ENCODE data around the gene SPOCK1. TPM values are rescaled to one million over a fixed set of nuclear protein-coding genes. Genes with fewer than 3 reads are reported as not detected.

SPOCK1 gene
- total and polyA plus RNA-seq, 2 of the 4 experiments (the other 2 are of a cell fraction), result 5.0 to 20.3 TPM

GRCh38 chr5:137393196-137393993 lies 105.7 kb downstream of the SPOCK1 start:
- Histone ChIP-seq H2BK20ac (ENCODE audit: low read depth, low read length) (no peak overlapping the region), H3K14ac (replicated peaks; ENCODE audit: low read depth, low read length) (no peak overlapping the region), H3K36me3 (ENCODE audit: control insufficient read depth, insufficient read depth, low read length) (no peaks in the 10 kb centered on the region), H3K56ac (ENCODE audit: extremely low read depth, insufficient read depth, low read length) (no peak overlapping the region), H3K9ac (ENCODE audit: low read depth, low read length) (no peak overlapping the region), H4K5ac (ENCODE audit: low read depth, low read length) (no peak overlapping the region), H2AFZ (replicated peaks; ENCODE audit: low read length, poor library complexity) (no peak overlapping the region), H3K79me1 (ENCODE audit: low read depth in 1 of 2, low read length in 2 of 2) (no peaks in the 10 kb centered on the region), H2AK5ac (ENCODE audit: low read depth, low read length) (no peak overlapping the region), H3K9me1 (ENCODE audit: insufficient read depth, low read length) (no peaks in the 10 kb centered on the region), H3K4me2 (ENCODE audit: low read depth, low read length) (no peak overlapping the region), H2AK9ac (replicated peaks; ENCODE audit: low read depth, low read length, poor library complexity) (no peak overlapping the region), H4K91ac (ENCODE audit: insufficient read depth, low read depth, low read length) (no peak overlapping the region), H3K4ac (ENCODE audit: low read depth, low read length) (no peak overlapping the region), H2BK120ac (ENCODE audit: low read depth, low read length) (no peak overlapping the region), H3K4me1 (ENCODE audit: control insufficient read depth, insufficient read depth, low read length) (no peaks in the 10 kb centered on the region), H4K8ac (ENCODE audit: low read depth in 2 of 2, low read length in 2 of 2) (no peak overlapping the region), H3K23ac (ENCODE audit: low read depth, low read length) (no peak overlapping the region), H3K4me3 (ENCODE audit: insufficient read depth, low read depth, low read length) (no peak overlapping the region), H4K20me1 (ENCODE audit: insufficient read depth, low read length) (no peaks in the 10 kb centered on the region), H2BK5ac (ENCODE audit: low read depth, low read length, poor library complexity, severe bottlenecking) (no peak overlapping the region), H3K27me3 (ENCODE audit: control insufficient read depth, insufficient read depth, low read length) (no peaks in the 10 kb centered on the region), H3K18ac (ENCODE audit: low read depth, low read length) (no peak overlapping the region), H2BK15ac (ENCODE audit: low read depth, low read length) (no peak overlapping the region), H3K9me3 (ENCODE audit: control insufficient read depth, insufficient read depth, low read length) (peaks cover 1% of the 10 kb centered on the region; the same call in 1 of the 2 replicates), H3K27ac (ENCODE audit: insufficient read depth, low read length) (no peak overlapping the region)
- CTCF ChIA-PET, result interaction anchor here (1.0 to 1.1 kb wide), 2 partner anchors 21 to 49 kb away, joined by 3 to 6 read pairs; no protein-coding TSS in a partner anchor
- in situ Hi-C loops (cut with MboI; ENCODE audit: low sequenced_read_pairs) (no loop called here), intact Hi-C loops (cut with micrococcal nuclease) (no loop called here), dilution Hi-C loops (cut with HindIII; ENCODE audit: low sequenced_read_pairs, unreplicated experiment) (no loop called here)
- WGBS, 2 experiments (ENCODE audit: extremely low coverage in 2 of 2, insufficient read length in 1 of 2), result no CpG with 5 or more reads among the region's 1 CpG
- TF ChIP-seq FOS (IDR thresholded peaks at IDR 0.05; ENCODE audit: low read depth, low read length), result no peak
- no peak for TF ChIP-seq RFX5 (IDR thresholded peaks at IDR 0.05; ENCODE audit: low read depth, low read length)
- TF ChIP-seq RCOR1 (IDR thresholded peaks at IDR 0.05; ENCODE audit: insufficient replicate concordance, low read length), result no peak
- no peak for TF ChIP-seq CHD1 (IDR thresholded peaks at IDR 0.05; ENCODE audit: low read depth, low read length)
- no peak for TF ChIP-seq SMC3 (IDR thresholded peaks at IDR 0.05; ENCODE audit: low read depth, low read length)
- no peak for TF ChIP-seq CEBPB (IDR thresholded peaks at IDR 0.05; ENCODE audit: low read depth, low read length)
- no peak for TF ChIP-seq MAFK (IDR thresholded peaks at IDR 0.05; ENCODE audit: low read depth, low read length)
- no peak for TF ChIP-seq USF2 (IDR thresholded peaks at IDR 0.05; ENCODE audit: low read depth, low read length)
- TF ChIP-seq RAD21 (IDR thresholded peaks at IDR 0.05; ENCODE audit: low read length), result no peak
- no peak for TF ChIP-seq POLR2A (IDR thresholded peaks at IDR 0.05; ENCODE audit: low read depth, low read length)
- no peak for TF ChIP-seq ELK1 (IDR thresholded peaks at IDR 0.05; ENCODE audit: borderline replicate concordance, low read depth, low read length)
- no peak for TF ChIP-seq MXI1 (IDR thresholded peaks at IDR 0.05; ENCODE audit: borderline replicate concordance, low read depth, low read length)
- no peak for TF ChIP-seq MAZ (IDR thresholded peaks at IDR 0.05; ENCODE audit: borderline replicate concordance, low read depth, low read length)
- no peak for TF ChIP-seq BHLHE40 (IDR thresholded peaks at IDR 0.05; ENCODE audit: low read depth, low read length)
- TF ChIP-seq NFE2L2 (IDR thresholded peaks at IDR 0.05; ENCODE audit: low read depth, low read length), result no peak
- no peak for TF ChIP-seq CTCF (conservative IDR thresholded peaks at IDR 0.05; ENCODE audit: low read depth, low read length)
- POLR2A ChIA-PET (ENCODE audit: unreplicated experiment), result no interaction called here
- BruUV-seq (replicated peaks), result no TSS peak
- DNase-seq, result no peak
- ATAC-seq (ENCODE audit: low read depth), result no peak

All from IMR-90 (cell line).